ENCODE measurements around the gene DNAJC16.

Gene DNAJC16

DNA sequence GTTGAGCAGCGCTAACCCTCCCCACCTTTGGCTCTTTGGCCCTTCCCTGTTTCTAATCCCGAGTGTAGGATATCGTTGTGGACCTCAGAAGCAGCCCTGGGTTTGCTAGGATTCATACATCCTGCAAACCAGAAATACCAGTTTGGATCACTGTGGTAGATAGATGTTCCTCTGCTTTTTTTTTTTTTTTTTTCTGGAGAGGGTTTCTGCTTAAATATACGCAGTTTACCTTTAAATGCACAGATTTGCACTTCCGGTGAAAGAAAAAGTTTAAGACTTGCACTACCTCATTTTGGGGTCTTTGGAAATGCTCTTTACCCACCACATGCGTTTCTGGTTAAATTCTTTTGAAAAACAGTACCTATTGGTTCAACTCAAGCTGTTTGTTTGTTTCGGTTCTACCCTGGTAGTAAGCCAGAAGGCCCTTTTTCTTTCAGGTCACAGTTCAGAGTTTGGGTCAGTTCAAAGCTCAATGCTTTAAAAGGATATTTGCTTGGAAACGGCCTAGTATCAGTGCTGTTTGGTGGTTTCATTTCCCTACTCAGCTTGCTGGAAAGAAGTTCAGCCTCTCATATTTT lies 91.5 kb downstream of the DNAJC16 start:
- peaks cover 3% of the 10 kb centered on the region for H3K79me1 ChIP-seq (replicated peaks; ENCODE audit: low read length, poor library complexity, severe bottlenecking)
- peak; percentile 37 for DNase-seq
- H2AFZ ChIP-seq (ENCODE audit: low read depth, low read length), result no peak overlapping the region
- no peak overlapping the region for H2BK15ac ChIP-seq (ENCODE audit: low read depth, poor library complexity, severe bottlenecking)
- H3K4me1 ChIP-seq (ENCODE audit: control insufficient read depth, insufficient read depth, low read depth, low read length), result peaks cover 5% of the 10 kb centered on the region
- no peaks in the 10 kb centered on the region for H3K9me3 ChIP-seq (ENCODE audit: control insufficient read depth, low read length)
- H3K27me3 ChIP-seq (ENCODE audit: control insufficient read depth in 1 of 2, insufficient read depth in 1 of 2, low read length in 2 of 2), result no peaks in the 10 kb centered on the region
- H3K23ac ChIP-seq (ENCODE audit: low read length in 2 of 2), result no peak overlapping the region
- no peak overlapping the region for H2AK5ac ChIP-seq (ENCODE audit: low read length, severe bottlenecking)
- H4K91ac ChIP-seq (ENCODE audit: low read length), result peak overlapping the region; percentile 98
- H3K36me3 ChIP-seq (ENCODE audit: control insufficient read depth in 1 of 2, insufficient read depth in 2 of 2, low read depth in 1 of 2, low read length in 2 of 2), result peaks cover 0 to 16% of the 10 kb centered on the region in 2 experiments
- H3K9ac ChIP-seq (ENCODE audit: low read length), result peak overlapping the region; percentile 98
- H2BK120ac ChIP-seq (ENCODE audit: low read depth, low read length), result peak overlapping the region; percentile 87
- H3K18ac ChIP-seq (ENCODE audit: low read depth in 1 of 2, low read length in 2 of 2), result peak overlapping the region; percentile 97 to 98
- no peak overlapping the region for H2BK5ac ChIP-seq (ENCODE audit: low read depth, low read length, poor library complexity, severe bottlenecking)
- H3K4me2 ChIP-seq (ENCODE audit: low read length, poor library complexity, severe bottlenecking), result peak overlapping the region; percentile 60
- H3K14ac ChIP-seq (ENCODE audit: low read length in 2 of 2), result peak overlapping the region in 1 of 2 experiments; percentile 86
- H3K27ac ChIP-seq (ENCODE audit: low read length, poor library complexity, severe bottlenecking), result peak overlapping the region; percentile 48
- peak overlapping the region; percentile 12 for H4K8ac ChIP-seq (ENCODE audit: low read length)
- H3K4me3 ChIP-seq (ENCODE audit: insufficient read depth in 1 of 2, low read depth in 1 of 2, low read length in 2 of 2), result peak overlapping the region; percentile 88 to 94
- WGBS, result 4% methylated on average over 7 of the region's 8 CpGs
- peak overlapping the region in 1 of 2 experiments; percentile 90 for H2BK12ac ChIP-seq (ENCODE audit: low read length in 2 of 2)
- H3K4ac ChIP-seq (ENCODE audit: low read depth in 1 of 2, low read length in 2 of 2), result peak overlapping the region; percentile 69 to 89

DNA sequence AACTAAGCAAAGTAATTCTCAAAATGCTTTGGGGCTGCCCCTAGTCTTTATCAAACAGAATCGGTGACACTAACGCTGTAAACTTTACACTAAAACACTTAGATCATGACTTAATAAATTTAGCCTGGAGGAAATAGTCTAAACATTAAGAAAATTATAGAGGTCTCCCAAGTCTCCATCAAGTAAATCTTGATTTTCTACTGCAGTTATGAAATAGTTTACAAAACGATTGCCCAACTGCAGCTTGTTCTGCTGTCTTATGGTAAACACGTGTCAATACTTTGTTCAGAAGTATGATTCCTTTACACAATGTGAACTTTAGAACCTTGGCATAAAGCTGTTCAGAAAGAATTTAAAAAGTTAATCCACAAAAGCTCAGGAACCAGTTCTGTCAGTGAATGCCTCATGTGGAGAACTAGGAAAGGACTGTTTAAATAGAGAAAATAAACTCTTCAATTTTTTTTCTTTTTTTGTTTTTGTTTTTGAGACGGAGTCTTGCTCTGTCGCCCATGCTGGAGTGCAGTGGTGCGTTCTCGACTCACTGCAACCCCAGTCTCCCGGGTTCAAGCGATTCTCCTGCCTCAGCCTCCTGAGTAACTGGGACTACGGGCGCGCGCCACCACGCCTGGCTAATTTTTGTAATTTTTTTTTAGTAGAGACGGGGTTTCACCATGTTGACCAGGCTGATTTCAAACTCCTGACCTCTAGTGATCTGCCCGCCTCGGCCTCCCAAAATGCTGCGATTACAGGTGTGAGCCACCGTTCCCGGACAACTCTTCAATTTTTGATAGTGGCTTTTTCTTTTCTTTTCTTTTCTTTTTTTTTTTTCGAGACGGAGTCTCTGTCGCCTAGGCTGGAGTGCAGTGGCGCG lies 92.2 kb downstream of the DNAJC16 start:
- Histone ChIP-seq H3K36me3 (ENCODE audit: control insufficient read depth in 1 of 2, insufficient read depth in 2 of 2, low read depth in 1 of 2, low read length in 2 of 2) (peaks cover 0 to 16% of the 10 kb centered on the region in 2 experiments), H4K91ac (ENCODE audit: low read length) (no peak overlapping the region), H3K18ac (ENCODE audit: low read depth in 1 of 2, low read length in 2 of 2) (peak overlapping the region in 1 of 2 experiments; percentile 55), H3K23ac (ENCODE audit: low read length in 2 of 2) (no peak overlapping the region), H3K27me3 (ENCODE audit: control insufficient read depth in 1 of 2, insufficient read depth in 1 of 2, low read length in 2 of 2) (no peaks in the 10 kb centered on the region), H2BK12ac (ENCODE audit: low read length in 2 of 2) (no peak overlapping the region), H2BK15ac (ENCODE audit: low read depth, poor library complexity, severe bottlenecking) (no peak overlapping the region), H2AFZ (ENCODE audit: low read depth, low read length) (no peak overlapping the region), H3K9ac (ENCODE audit: low read length) (peak overlapping the region; percentile 98), H3K14ac (ENCODE audit: low read length in 2 of 2) (no peak overlapping the region), H3K4ac (ENCODE audit: low read depth in 1 of 2, low read length in 2 of 2) (no peak overlapping the region), H3K79me1 (replicated peaks; ENCODE audit: low read length, poor library complexity, severe bottlenecking) (peaks cover 3% of the 10 kb centered on the region), H3K4me1 (ENCODE audit: control insufficient read depth, insufficient read depth, low read depth, low read length) (peaks cover 5% of the 10 kb centered on the region), H3K4me2 (ENCODE audit: low read length, poor library complexity, severe bottlenecking) (peak overlapping the region; percentile 60), H3K4me3 (ENCODE audit: insufficient read depth in 1 of 2, low read depth in 1 of 2, low read length in 2 of 2) (peak overlapping the region in 1 of 2 experiments; percentile 94), H3K9me3 (ENCODE audit: control insufficient read depth, low read length) (no peaks in the 10 kb centered on the region), H3K27ac (ENCODE audit: low read length, poor library complexity, severe bottlenecking) (peak overlapping the region; percentile 48), H4K8ac (ENCODE audit: low read length) (no peak overlapping the region), H2BK5ac (ENCODE audit: low read depth, low read length, poor library complexity, severe bottlenecking) (no peak overlapping the region), H2AK5ac (ENCODE audit: low read length, severe bottlenecking) (no peak overlapping the region), H2BK120ac (ENCODE audit: low read depth, low read length) (no peak overlapping the region)
- DNase-seq, result peak; percentile 82
- WGBS, result 94% methylated on average over 22 of the region's 26 CpGs

DNA sequence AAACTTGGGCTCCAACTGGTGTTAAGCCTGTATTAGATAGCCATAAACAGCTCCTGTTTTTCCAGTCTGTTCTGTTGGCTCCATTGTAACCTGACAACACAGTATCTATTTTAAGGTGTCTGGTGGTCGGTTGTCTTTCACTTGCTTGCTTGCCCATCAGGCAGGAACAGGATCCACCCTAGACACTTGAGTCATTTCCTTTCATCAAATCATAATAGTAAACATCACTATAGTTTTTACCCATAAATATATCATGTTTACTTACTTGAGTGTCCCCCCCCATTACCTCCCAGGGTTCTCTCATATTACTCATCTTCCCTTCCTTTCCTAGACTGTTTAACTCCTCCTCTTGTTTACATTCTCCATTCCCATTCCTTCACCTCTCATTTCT lies 93.5 kb downstream of the DNAJC16 start:
- WGBS, result 0% methylated on average over 1 of the region's 1 CpG
- H3K79me1 ChIP-seq (replicated peaks; ENCODE audit: low read length, poor library complexity, severe bottlenecking), result peaks cover 3% of the 10 kb centered on the region

More for the DNA sequence above, 93.5 kb downstream of the DNAJC16 start:
- no peak overlapping the region for H3K18ac ChIP-seq (ENCODE audit: low read depth in 1 of 2, low read length in 2 of 2)
- H3K27ac ChIP-seq (ENCODE audit: low read length, poor library complexity, severe bottlenecking), result no peak overlapping the region
- no peak overlapping the region for H3K14ac ChIP-seq (ENCODE audit: low read length in 2 of 2)
- peak; percentile 82 for DNase-seq
- H3K9ac ChIP-seq (ENCODE audit: low read length), result peak overlapping the region; percentile 29
- H3K4me1 ChIP-seq (ENCODE audit: control insufficient read depth, insufficient read depth, low read depth, low read length), result peaks cover 7% of the 10 kb centered on the region
- no peak overlapping the region for H2BK15ac ChIP-seq (ENCODE audit: low read depth, poor library complexity, severe bottlenecking)
- H3K4me3 ChIP-seq (ENCODE audit: insufficient read depth in 1 of 2, low read depth in 1 of 2, low read length in 2 of 2), result peak overlapping the region in 1 of 2 experiments; percentile 94
- no peak overlapping the region for H4K8ac ChIP-seq (ENCODE audit: low read length)
- no peak overlapping the region for H2BK120ac ChIP-seq (ENCODE audit: low read depth, low read length)
- no peak overlapping the region for H2AK5ac ChIP-seq (ENCODE audit: low read length, severe bottlenecking)
- H3K4ac ChIP-seq (ENCODE audit: low read depth in 1 of 2, low read length in 2 of 2), result no peak overlapping the region
- no peak overlapping the region for H2BK5ac ChIP-seq (ENCODE audit: low read depth, low read length, poor library complexity, severe bottlenecking)
- no peak overlapping the region for H4K91ac ChIP-seq (ENCODE audit: low read length)
- H3K27me3 ChIP-seq (ENCODE audit: control insufficient read depth in 1 of 2, insufficient read depth in 1 of 2, low read length in 2 of 2), result no peaks in the 10 kb centered on the region
- no peak overlapping the region for H3K23ac ChIP-seq (ENCODE audit: low read length in 2 of 2)
- no peaks in the 10 kb centered on the region for H3K9me3 ChIP-seq (ENCODE audit: control insufficient read depth, low read length)
- H3K36me3 ChIP-seq (ENCODE audit: control insufficient read depth in 1 of 2, insufficient read depth in 2 of 2, low read depth in 1 of 2, low read length in 2 of 2), result peaks cover 0 to 16% of the 10 kb centered on the region in 2 experiments
- no peak overlapping the region for H2AFZ ChIP-seq (ENCODE audit: low read depth, low read length)
- no peak overlapping the region for H2BK12ac ChIP-seq (ENCODE audit: low read length in 2 of 2)
- H3K4me2 ChIP-seq (ENCODE audit: low read length, poor library complexity, severe bottlenecking), result no peak overlapping the region

All from mesenchymal stem cell (in vitro differentiated cells and primary cell).